GM19238 (cell line): ENCODE data around the gene SPEN.

ENCODE experiments used
- DNase-seq: peaks from one replicate; pipeline ENCODE4 v3.0.0; 2011; ENCODE audit warnings: low spot score; ENCODE audit not compliant: insufficient read length

Gene SPEN

DNA sequence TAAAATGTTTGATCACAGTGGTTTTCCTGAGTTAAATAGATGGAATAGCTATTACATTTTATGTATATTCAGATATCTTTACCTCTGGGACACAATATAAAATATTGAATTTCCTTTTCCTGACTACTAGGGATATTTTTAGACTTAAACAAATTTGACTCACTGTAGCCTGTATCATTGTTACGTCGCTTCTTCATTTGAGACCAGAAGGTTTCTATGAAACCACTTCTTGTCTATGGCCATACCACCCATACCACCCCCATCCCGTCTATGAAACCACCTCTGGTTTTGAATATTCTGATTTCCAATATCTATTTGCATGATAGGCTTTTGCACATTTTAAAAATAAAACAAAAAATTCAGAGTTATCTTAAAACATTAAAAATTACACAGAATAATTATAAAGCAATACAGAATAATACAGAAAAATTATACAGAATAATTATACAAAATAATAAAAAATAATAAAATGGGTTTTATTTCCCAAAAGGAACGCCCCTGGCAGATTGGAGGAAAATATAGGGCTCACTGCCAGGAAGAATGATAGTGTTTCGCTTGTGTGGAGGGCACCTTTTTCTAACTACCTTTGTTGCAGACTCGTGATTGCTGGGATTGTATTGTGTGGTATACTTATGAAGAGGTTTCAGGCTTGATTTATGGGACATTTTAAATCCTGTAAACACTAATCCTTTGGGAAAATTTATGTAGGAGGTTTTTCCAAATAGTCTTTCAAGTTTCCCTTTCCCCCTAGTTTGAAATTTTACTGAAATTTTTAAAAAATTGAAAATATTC lies 4.7 kb downstream of the SPEN start:
- no peak for DNase-seq

DNA sequence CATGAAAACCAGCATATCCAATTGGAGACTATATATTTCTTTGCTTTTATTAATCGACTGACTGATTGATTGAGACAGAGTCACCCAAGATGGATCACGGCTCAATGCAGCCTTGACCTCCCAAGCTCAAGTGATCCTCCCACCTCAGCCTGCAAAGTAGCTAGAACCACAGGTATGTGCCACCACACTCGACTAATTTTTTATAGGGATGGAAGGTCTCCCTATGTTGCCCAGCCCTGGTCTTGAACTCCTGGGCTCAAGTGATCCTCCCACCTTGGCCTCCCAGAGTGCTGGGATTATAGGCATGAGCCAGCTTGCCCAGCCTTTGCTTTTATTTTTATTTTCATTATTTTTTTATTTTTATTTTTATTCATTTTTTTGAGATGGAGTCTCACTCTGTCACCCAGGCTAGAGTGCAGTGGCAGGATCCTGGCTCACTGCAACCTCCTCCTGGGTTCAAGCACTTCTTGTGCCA lies 5.4 kb downstream of the SPEN start:
- DNase-seq, result no peak

DNA sequence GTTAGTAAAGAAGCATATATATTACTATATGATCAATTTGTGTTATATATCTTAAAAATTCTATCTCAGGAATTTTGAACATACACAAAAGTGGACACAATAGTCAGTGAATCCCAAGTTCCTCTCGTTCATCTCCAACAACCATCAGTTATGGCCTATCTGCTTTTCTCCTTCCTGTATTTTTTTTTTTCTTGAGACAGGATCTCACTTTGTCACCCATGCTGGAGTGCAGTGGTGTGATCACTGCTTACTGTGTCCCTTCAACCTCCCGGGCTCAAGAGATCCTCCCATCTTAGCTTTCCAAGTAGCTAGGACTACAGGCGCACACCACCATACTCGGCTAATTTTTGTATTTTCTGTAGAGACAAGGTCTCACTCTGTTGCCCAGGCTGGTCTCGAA lies 9.4 kb downstream of the SPEN start:
- DNase-seq, result no peak

DNA sequence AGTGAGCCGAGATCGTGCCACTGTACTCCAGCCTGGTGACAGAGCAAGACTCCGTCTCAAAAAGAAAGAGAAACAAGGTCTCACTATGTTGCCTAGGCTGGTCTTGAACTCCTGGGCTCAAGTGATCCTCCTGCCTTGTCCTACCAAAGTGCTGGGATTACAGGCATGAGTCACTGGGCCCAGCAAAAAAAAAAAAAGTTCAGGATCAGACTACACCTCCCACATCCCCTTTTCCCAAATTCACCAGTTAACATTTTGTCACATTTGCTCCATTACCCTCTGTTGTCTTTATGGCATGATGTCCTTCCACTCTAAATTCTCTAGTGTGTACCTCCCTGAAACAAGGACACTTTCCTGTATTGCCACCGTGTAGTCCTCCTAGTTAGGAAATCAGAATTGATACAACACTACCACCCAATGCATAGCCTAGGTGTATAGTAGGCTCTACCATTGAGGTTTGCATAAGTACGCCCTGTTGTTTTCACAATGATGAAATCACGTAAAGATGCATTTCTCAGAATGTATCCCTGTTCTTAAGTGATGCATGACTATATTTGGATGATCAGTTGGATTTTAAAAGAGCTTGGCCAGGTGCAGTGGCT lies 10.7 kb downstream of the SPEN start:
- DNase-seq, result no peak

DNA sequence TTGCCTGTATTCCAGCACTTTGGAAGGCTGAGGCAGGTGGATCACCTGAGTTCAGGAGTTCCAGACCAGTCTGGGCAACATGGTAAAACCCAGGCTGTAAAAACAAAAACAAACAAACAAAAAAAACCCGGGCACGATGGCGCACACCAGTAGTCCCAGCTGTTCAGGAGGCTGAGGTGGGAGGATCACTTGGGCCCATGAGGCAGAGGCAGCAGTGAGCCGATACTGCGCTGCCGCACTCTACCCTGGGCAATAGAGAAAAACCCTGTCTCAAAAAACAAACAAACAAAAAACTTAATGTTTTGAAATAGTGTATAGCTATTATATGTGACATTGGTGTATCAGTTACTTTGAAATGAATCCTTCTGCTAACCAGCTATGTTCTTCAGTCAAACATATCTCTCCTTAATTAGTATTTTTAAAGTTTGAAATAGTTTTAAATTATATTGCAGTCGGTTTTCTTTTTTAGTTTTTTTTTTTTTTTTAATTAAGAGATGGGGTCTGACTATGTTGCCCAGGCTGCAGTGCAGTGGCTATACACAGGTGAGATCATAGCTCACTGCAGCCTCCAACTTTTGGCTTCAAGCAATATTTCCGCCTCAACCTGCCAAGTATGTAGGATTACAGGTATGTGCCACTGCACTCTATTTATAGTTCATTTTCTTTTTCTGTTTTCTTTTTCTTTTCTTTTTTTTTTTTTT lies 11.3 kb downstream of the SPEN start:
- no peak for DNase-seq

DNA sequence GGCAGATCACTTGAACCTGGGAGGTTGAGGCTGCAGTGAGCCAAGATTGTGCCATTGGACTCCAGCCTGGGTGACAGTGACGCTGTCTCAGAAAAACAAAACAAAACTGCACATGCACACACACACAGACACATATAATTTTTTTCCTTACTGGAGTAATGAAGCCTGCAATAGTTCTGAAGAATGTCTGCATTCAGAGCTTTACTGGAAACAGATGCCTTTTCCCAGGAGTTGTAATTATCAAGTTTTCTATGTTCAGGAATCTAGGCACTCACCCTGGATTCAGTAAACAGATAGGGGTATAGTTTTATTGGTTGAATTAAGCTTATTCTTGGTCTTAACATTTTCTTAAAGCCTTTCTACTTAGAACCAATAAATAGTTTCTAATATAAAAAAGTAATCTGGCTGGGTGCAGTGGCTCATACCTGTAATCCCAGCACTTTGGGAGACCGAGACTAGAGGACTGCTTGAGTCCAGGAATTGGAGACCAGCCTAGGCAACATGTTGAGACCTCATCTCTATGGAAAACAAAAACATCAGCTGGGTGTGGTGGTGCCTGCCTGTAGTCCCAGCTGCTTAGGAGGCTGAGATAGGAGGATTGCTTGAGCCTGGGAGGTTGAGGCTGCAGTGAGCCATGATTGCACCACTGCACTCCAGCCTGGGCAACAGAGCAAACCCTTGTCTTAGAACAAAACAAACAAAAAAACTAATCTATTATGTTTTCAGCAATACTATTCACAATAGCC lies 15.8 kb downstream of the SPEN start:
- DNase-seq, result no peak

DNA sequence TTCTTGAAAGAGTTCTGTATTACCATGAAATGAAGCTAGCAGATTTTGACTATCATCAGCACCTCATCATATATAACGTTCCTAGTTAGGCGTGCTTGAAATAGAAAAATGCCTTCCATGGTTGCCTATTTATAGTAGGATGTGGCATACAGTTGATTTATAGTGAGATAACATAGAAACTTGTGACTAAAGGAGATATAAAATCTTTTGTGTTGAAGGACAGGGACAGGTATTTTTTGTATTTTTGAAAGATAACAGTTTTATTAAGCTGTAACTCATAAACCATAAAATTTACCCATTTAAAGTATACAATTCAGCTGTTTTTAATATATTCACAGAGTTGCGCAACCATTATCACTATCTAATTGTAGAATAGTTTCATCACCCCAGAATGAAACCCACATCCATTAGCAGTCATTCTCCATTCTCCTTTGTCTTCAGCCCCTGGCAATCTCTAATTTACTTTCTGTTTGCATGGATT lies 19.3 kb downstream of the SPEN start:
- no peak for DNase-seq

DNA sequence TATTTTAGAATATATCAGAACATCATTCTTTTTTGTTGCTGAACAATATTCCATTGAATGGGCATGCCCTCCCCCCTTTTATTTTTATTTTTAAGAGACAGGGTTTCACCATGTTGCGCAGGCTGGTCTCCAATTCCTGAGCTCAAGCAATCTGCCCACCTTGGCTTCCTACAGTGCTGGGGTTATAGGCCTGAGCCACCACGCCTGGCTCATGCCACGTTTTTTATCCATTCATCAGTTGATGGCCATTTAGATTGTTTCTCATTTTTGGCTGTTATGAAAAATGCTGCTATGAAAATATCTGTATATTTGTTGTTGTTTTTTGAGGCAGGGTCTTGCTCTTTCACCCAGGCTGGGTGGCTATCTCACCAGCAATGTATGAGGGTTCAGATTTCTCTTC lies 19.8 kb downstream of the SPEN start:
- no peak for DNase-seq

DNA sequence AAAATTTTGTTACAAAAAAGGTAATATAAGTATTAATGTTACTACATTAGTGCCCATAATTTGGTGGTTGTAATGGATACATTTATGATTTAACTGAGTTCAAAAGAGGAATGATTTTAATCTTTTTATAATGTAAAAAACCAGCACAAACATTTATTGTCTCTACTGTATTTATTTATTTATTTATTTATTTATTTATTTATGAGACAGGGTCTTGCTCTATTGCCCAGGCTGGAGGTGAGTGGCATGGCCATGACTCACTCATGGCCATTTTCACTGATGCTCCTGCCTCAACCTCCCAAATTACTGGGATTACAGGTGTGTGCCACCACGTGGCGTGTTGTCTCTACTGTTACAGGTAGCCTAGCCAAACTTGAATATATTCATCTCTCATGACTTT lies 21.9 kb downstream of the SPEN start:
- DNase-seq, result no peak

DNA sequence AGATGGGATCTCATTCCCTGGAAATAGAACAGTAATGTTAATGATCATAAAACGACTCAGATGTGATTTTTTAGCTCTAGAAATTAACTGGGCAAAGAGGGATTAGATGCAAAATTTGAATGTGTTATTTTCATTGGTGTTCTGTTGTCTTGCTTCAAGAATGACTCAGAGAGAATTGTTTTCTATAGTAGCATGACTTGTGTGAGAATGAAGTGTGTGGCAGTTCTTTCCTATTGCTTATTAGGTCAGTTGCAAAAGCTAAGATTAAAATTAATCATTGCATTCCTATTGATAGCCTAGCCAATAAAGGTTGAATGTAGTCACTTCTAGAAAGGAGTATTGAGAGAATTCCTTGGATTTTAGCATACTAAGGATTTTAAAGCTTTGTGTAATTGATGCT lies 22.9 kb downstream of the SPEN start:
- no peak for DNase-seq

DNA sequence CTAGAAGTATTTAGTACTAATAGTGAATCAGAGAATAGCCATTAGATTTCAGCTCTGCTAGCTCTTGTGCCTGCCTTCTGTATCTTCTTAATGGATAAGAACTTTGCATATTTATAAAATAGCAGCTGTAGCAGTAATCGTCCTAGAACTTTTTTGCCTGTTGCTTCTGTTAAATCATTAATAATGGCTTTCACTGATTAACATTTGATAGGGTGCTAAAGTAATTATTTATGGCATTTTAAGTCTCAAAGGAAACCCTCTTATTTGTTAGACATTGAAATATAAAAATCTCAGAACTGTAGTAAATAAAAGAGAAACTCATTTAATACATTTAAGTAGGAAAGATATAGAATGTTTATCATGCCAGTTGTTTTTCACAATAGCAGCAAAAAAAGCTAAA lies 27.0 kb downstream of the SPEN start:
- no peak for DNase-seq

DNA sequence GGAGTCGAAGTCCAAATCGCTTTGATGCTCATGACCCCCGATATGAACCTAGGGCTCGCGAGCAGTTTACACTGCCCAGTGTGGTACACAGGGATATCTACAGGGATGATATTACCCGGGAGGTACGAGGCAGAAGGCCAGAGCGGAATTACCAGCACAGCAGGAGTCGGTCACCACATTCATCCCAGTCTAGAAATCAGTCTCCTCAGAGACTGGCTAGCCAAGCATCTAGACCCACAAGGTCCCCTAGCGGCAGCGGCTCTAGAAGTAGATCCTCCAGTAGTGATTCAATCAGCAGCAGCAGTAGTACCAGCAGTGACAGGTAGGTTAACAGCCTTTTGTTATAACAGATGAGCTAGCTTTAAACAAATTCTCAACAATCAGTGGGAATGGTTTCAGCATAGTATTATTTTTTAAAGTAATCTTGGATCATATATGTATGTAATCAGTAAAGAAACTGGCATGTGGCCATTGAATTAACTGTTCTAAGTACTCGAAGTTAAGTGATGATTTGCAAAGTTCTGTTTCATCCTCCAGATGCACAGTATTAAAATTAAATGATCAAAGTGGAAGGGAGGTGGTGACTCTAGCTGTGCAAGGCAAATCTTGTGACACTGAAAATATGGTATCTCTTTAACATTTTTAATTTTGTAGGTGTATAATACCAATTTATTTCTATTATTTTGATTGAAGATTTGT lies 29.0 kb downstream of the SPEN start:
- no peak for DNase-seq

DNA sequence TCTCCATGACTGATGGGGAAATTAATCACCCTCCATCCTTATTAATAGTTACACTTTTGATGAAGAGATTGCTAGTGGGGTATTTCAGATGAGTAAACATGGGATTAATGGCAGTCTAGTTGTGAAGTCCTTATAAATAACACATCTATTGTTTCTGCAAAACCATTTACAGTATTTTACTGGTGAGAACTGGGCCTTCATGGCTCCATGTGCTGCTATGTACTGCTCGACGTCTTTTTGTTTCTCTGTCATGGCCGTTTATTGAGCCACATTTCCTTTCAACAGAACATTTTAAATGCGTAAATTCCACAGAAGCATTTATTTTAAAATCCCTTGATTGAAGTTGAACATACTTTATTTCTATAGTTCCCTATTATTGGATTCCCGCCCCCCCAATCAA lies 34.5 kb downstream of the SPEN start:
- DNase-seq, result no peak

DNA sequence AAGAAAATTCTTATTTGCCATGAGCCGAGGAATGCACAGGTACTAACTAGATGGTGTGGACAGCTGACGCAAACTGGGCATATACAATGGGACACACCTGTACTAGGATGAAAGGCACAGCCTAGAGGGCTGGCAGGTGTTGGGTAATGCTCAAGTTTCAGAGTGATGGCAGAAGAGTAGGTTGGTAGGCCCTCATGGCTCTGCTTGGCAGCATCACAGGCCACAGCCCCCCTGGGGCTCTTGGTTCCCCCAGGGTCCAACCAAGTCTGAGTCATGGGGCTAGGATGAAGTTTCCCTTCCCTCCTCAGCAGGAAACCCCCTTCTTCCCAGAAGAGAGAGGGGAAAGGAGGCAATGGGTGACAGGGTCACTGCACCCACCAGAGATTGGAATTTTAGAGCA lies 35.2 kb downstream of the SPEN start:
- no peak for DNase-seq

DNA sequence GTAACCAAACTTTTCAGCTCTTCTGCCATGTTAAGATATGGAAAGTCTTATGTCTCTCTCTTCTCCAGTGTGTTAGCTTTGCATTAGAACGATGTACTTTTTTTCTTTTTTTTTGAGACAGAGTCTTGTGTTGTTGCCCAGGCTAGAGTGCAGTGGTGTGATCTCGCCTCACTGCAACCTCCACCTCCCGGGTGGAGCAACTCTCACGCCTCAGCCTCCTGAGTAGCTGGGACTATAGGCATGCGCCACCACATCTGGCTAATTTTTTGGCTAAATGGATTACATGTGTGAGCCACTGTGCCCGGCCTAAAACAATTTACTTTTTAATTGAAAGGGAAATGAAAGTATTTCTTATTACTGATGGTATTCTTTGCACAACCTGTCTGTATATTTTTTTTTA lies 35.8 kb downstream of the SPEN start:
- DNase-seq, result no peak

DNA sequence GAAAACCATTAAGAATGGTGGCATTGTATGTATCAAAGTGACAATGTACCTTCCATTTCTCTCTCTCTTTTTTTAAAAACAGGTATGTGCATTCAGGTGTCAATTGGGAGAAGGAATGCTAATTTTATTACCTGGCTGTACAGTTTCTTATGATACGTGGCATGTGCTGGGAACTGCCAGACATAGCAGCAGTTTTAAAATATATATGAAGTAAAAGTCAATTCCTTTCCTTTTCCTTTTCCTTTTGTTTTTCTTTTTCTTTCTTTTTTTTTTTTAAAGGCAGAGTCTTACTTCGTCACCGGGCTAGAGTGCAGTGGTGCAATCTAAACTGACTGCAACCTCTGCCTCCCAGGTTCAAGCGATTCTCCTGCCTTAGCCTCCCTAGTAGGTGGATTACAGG lies 37.0 kb downstream of the SPEN start:
- DNase-seq, result no peak

DNA sequence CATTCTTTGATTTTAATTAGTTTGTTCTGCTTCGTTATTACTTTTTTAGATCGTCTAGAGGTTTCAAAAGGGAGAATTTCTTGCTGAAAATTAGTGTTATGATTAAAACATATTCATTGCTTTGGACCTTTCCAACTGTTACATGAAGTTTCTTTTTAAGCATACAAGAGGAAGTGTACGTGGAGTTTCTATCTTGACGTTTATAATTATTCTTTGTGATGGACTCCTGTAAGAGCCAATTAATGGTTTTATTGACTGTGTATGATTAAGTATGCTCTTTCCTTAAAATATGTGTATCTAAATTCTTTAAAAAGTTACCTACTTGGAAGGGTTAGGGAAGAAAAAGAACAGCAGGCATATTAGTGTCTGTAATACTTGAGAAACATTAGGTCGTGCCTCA lies 37.8 kb downstream of the SPEN start:
- no peak for DNase-seq

DNA sequence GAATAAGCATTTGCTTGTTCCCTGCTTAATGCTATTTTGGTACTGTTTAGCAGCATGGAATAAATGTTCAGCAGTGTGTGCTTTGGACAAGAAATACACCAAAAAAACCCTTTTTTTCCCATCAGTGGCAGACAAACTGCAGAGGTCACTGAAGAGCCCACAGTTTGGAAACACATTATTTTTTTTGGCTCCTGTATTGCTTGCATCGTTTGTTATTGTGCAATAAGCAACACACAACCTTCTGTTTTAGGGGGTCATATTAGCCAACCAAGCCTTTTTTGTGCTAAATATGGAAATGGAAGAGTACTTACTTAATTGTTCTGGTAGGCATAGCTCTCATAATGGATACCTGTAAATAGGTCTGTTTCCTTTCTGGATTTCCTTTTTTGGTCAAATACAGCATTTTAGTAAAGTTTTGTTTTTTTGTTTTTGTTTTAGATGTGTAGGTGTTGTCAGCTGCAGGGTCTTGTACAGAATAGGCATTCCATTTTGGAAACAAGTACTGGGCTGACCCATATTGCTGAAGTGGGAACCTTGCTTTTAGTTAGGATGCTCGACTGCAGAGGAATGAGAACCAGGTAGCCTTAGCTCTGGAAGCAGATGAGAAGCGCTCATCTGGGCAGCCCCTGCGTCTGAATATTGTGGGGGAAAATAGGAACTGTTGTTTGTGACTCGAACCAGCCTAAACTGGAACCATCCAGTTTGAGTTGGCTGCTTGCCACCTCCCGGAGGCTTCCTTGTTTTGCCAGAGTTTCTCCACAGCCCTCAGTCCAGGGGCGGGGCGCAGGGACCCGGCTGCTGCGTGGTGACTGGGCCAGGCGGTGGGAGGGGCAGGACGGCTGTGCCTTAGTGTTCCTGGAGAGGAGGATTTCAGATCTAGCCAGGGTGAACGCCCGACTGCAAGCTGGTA lies 38.4 kb downstream of the SPEN start:
- peak; percentile 19 for DNase-seq

DNA sequence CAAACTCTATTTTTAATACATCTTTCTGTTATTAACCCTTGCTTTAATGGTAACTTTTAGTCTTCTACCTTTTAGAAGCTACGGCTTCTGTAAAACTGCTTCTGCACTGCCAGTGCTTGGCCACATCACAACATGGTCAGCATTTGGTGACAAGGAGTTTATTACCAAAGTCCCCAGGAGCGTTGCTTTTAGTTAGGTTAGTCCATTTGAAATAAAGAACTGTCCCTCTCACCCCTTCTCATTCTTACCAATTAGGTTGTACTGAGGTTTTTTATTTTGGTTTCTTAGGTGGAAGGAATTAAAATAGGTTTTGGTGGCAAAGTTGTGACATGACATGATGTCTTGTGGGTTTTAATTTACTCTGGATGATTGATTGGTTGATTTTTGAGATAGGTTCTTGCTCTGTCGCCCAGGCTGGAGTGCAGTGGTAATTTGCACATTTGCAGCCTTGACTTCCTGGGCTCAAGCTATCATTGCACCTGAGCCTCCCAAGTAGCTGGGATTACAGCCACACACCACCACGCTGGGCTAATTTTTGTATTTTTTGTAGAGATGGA lies 39.2 kb downstream of the SPEN start:
- no peak for DNase-seq
